ENCODE measurements around the gene TSPEAR.
A peak's percentile ranks its signal among the peaks of the same experiment; 100 is the strongest.

Gene TSPEAR

GRCh38 chr21:44741921-44742320 is 30.5 kb upstream of the TSPEAR start:
- no peak for DNase-seq (ENCODE audit: low read depth, low spot score)

GRCh38 chr21:44740742-44741141 is 29.4 kb upstream of the TSPEAR start:
- no peak for DNase-seq (ENCODE audit: low read depth, low spot score)

- no peak for DNase-seq (ENCODE audit: low read depth, low spot score)
Observed at GRCh38 chr21:44739316-44739715, 27.9 kb upstream of the TSPEAR start.

- no peak for DNase-seq (ENCODE audit: low read depth, low spot score)
Observed at GRCh38 chr21:44738621-44739020, 27.2 kb upstream of the TSPEAR start.

GRCh38 chr21:44737706-44738354 is 26.5 kb upstream of the TSPEAR start:
- DNase-seq (ENCODE audit: low read depth, low spot score): peak; percentile 45

- DNase-seq (ENCODE audit: low read depth, low spot score): no peak
Observed at GRCh38 chr21:44736291-44737004, 25.1 kb upstream of the TSPEAR start.

- no peak for DNase-seq (ENCODE audit: low read depth, low spot score)
Observed at GRCh38 chr21:44735821-44736220, 24.4 kb upstream of the TSPEAR start.

- DNase-seq (ENCODE audit: low read depth, low spot score): no peak
Observed at GRCh38 chr21:44734841-44735240, 23.5 kb upstream of the TSPEAR start.

GRCh38 chr21:44734026-44734745 is 22.8 kb upstream of the TSPEAR start:
- DNase-seq (ENCODE audit: low read depth, low spot score): no peak

GRCh38 chr21:44732956-44733355 is 21.6 kb upstream of the TSPEAR start:
- no peak for DNase-seq (ENCODE audit: low read depth, low spot score)

GRCh38 chr21:44732263-44732662 is 20.9 kb upstream of the TSPEAR start:
- DNase-seq (ENCODE audit: low read depth, low spot score): no peak

GRCh38 chr21:44730951-44731579 is 19.7 kb upstream of the TSPEAR start:
- DNase-seq (ENCODE audit: low read depth, low spot score): no peak

- DNase-seq (ENCODE audit: low read depth, low spot score): no peak
Observed at GRCh38 chr21:44730028-44730395, 18.6 kb upstream of the TSPEAR start.

- no peak for DNase-seq (ENCODE audit: low read depth, low spot score)
Observed at GRCh38 chr21:44729336-44730027, 18.1 kb upstream of the TSPEAR start.

- DNase-seq (ENCODE audit: low read depth, low spot score): no peak
Observed at GRCh38 chr21:44728716-44729115, 17.3 kb upstream of the TSPEAR start.

GRCh38 chr21:44727757-44728156 is 16.4 kb upstream of the TSPEAR start:
- no peak for DNase-seq (ENCODE audit: low read depth, low spot score)

- DNase-seq (ENCODE audit: low read depth, low spot score): no peak
Observed at GRCh38 chr21:44727321-44727720, 15.9 kb upstream of the TSPEAR start.

GRCh38 chr21:44726826-44727225 is 15.5 kb upstream of the TSPEAR start:
- DNase-seq (ENCODE audit: low read depth, low spot score): no peak

GRCh38 chr21:44724926-44725325 is 13.6 kb upstream of the TSPEAR start:
- no peak for DNase-seq (ENCODE audit: low read depth, low spot score)

- no peak for DNase-seq (ENCODE audit: low read depth, low spot score)
Observed at GRCh38 chr21:44724196-44724595, 12.8 kb upstream of the TSPEAR start.

GRCh38 chr21:44723177-44724131 is 12.1 kb upstream of the TSPEAR start:
- peak; percentile 77 for DNase-seq (ENCODE audit: low read depth, low spot score)
